NCI-H128 (cell line): Measurements from ENCODE around the gene IP6K2.
"Not testable (repeated sequence)": the region's sequence is repeated elsewhere in the genome, so short reads cannot be mapped to it uniquely, and the experiment has no call there.

Experiments used
- DNase-seq: peaks from one replicate; lab custom pipeline; 2025; ENCODE audit not compliant: unreplicated experiment; lab: John Stamatoyannopoulos, UW

IP6K2 gene

GRCh38 chr3:48727511-48727910 lies 10.5 kb upstream of the IP6K2 start:
- no peak for DNase-seq

- DNase-seq = not testable (repeated sequence)
Measured at GRCh38 chr3:48725185-48725855, 8.3 kb upstream of the IP6K2 start.

- DNase-seq = no peak
Measured at GRCh38 chr3:48723725-48724124, 6.7 kb upstream of the IP6K2 start.

- not testable (repeated sequence) for DNase-seq
Measured at GRCh38 chr3:48723293-48723692, 6.3 kb upstream of the IP6K2 start.

GRCh38 chr3:48716508-48716981 lies 476 bp downstream of the IP6K2 start:
- no peak for DNase-seq

- DNase-seq = no peak
Measured at GRCh38 chr3:48715174-48715800, 1.7 kb downstream of the IP6K2 start.

- DNase-seq = no peak
Measured at GRCh38 chr3:48711727-48712126, 5.3 kb downstream of the IP6K2 start.

GRCh38 chr3:48709051-48709461 lies 8.0 kb downstream of the IP6K2 start:
- DNase-seq = no peak

GRCh38 chr3:48708481-48708889 lies 8.5 kb downstream of the IP6K2 start:
- DNase-seq = no peak

GRCh38 chr3:48707157-48707556 lies 9.9 kb downstream of the IP6K2 start:
- DNase-seq = no peak

GRCh38 chr3:48702320-48702920 lies 14.6 kb downstream of the IP6K2 start:
- DNase-seq = no peak

- DNase-seq = no peak
Measured at GRCh38 chr3:48700731-48701405, 16.2 kb downstream of the IP6K2 start.

- DNase-seq = no peak
Measured at GRCh38 chr3:48698891-48699290, 18.1 kb downstream of the IP6K2 start.

- no peak for DNase-seq
Measured at GRCh38 chr3:48697952-48698351, 19.1 kb downstream of the IP6K2 start.

GRCh38 chr3:48696601-48697000 lies 20.4 kb downstream of the IP6K2 start:
- no peak for DNase-seq

GRCh38 chr3:48696156-48696555 lies 20.9 kb downstream of the IP6K2 start:
- no peak for DNase-seq

GRCh38 chr3:48695393-48695753 lies 21.6 kb downstream of the IP6K2 start:
- DNase-seq = no peak

GRCh38 chr3:48694610-48695392 lies 22.2 kb downstream of the IP6K2 start:
- DNase-seq = no peak

GRCh38 chr3:48693826-48694225 lies 23.2 kb downstream of the IP6K2 start:
- DNase-seq = no peak

- DNase-seq = no peak
Measured at GRCh38 chr3:48692551-48692950, 24.5 kb downstream of the IP6K2 start.

- DNase-seq = no peak
Measured at GRCh38 chr3:48690846-48691458, 26.1 kb downstream of the IP6K2 start.
